ENCODE data around the gene IRF8. TPM values are rescaled to one million over a fixed set of nuclear protein-coding genes. Genes with fewer than 3 reads are reported as not detected.

Gene IRF8
- total and polyA plus RNA-seq, 2 of the 13 experiments (the other 11 are each of a cell fraction or from before 2014, with no cell fraction given): not detected

DNA sequence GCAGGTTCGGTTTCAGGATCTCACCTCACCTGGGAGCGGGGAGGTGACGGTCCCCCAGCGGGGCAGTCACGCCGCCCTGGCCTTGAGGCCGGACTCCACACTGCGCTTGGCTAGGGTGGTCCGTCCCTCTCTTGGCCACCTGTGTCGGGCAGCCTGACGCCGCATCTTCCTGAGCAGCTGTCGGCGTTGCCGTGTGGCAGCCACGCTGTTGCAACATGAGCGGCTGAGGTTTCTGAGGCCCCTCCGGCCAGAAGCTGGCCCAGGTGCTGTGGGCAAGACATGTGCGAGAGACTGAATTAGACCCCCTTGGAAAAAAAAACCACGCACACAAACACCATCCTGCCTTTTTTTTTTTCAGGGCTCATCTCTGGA is 49.2 kb downstream of the IRF8 start:
- POLR2A ChIA-PET: no interaction called here
- Histone ChIP-seq H2AFZ (ENCODE audit: low read length) (no peak overlapping the region), H3K4me3 (replicated peaks in 1 of 3; ENCODE audit: insufficient read depth in 1 of 3, low read depth in 2 of 3, low read length in 3 of 3) (no peak overlapping the region), H3K27me3 (ENCODE audit: control insufficient read depth in 1 of 2, insufficient read depth in 2 of 2, low read length in 2 of 2) (peaks cover 0 to 34% of the 10 kb centered on the region in 2 experiments; a peak in 4 of 5 replicates), H3K27ac (ENCODE audit: extremely low read length, insufficient read depth, low read length) (no peak overlapping the region), H3K4me2 (ENCODE audit: low read depth, low read length) (no peak overlapping the region), H3K4me1 (ENCODE audit: insufficient read depth, low read length) (peaks cover 8% of the 10 kb centered on the region; the same call in 1 of the 2 replicates), H3K36me3 (replicated peaks in 1 of 2; ENCODE audit: control insufficient read depth in 1 of 2, insufficient read depth in 2 of 2, low read length in 2 of 2) (no peaks in the 10 kb centered on the region), H4K20me1 (ENCODE audit: insufficient read depth, low read length) (no peaks in the 10 kb centered on the region), H3K9ac (ENCODE audit: insufficient read depth, low read depth, low read length) (no peak overlapping the region), H3K79me2 (ENCODE audit: insufficient read depth, low read length) (no peaks in the 10 kb centered on the region), H3K9me3 (ENCODE audit: low read length) (no peaks in the 10 kb centered on the region)
- 78% methylated on average over 10 of the region's 20 CpGs for WGBS (ENCODE audit: low lambda C conversion rate)
- ATAC-seq: no peak
- no TSS peak for BruUV-seq (replicated peaks)
- FAIRE-seq: no peak
- intact Hi-C loops (cut with micrococcal nuclease; ENCODE audit: unreplicated experiment): no loop called here
- TF ChIP-seq, protein P1, sequence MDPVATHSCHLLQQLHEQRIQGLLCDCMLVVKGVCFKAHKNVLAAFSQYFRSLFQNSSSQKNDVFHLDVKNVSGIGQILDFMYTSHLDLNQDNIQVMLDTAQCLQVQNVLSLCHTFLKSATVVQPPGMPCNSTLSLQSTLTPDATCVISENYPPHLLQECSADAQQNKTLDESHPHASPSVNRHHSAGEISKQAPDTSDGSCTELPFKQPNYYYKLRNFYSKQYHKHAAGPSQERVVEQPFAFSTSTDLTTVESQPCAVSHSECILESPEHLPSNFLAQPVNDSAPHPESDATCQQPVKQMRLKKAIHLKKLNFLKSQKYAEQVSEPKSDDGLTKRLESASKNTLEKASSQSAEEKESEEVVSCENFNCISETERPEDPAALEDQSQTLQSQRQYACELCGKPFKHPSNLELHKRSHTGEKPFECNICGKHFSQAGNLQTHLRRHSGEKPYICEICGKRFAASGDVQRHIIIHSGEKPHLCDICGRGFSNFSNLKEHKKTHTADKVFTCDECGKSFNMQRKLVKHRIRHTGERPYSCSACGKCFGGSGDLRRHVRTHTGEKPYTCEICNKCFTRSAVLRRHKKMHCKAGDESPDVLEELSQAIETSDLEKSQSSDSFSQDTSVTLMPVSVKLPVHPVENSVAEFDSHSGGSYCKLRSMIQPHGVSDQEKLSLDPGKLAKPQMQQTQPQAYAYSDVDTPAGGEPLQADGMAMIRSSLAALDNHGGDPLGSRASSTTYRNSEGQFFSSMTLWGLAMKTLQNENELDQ (CRISPR knock-in tag; IDR thresholded peaks at IDR 0.05; ENCODE audit: borderline replicate concordance): no peak
- TF ChIP-seq CBFB (CRISPR knock-in tag; IDR thresholded peaks at IDR 0.05): no peak
- TF ChIP-seq MAFG (CRISPR knock-in tag; IDR thresholded peaks at IDR 0.05): no peak
- TF ChIP-seq ZNF383 (CRISPR knock-in tag; IDR thresholded peaks at IDR 0.05; ENCODE audit: borderline replicate concordance): no peak
- TF ChIP-seq MAFK (conservative IDR thresholded peaks at IDR 0.05 in 1 of 2, IDR thresholded peaks at IDR 0.05 in 1 of 2; ENCODE audit: low read length in 2 of 2): no peak
- in situ Hi-C loops (cut with HindIII; ENCODE audit: extremely low pct_ligation_motif_present, low pct_unique_long_range_greater_than_20kb): no loop called here
- CTCF ChIA-PET (ENCODE audit: low intra/inter-chr PET ratio, low total read pairs): no interaction called here
- no peak for DNase-seq (ENCODE audit: low spot score)

GRCh38 chr16:85948616-85949265 is 49.8 kb downstream of the IRF8 start:
- in situ Hi-C loops (cut with HindIII; ENCODE audit: extremely low pct_ligation_motif_present, low pct_unique_long_range_greater_than_20kb): no loop called here
- FAIRE-seq (no peak), DNase-seq (ENCODE audit: low spot score) (no peak), ATAC-seq (no peak)
- Histone ChIP-seq H3K9me3 (ENCODE audit: low read length) (no peaks in the 10 kb centered on the region), H3K4me3 (replicated peaks in 1 of 3; ENCODE audit: insufficient read depth in 1 of 3, low read depth in 2 of 3, low read length in 3 of 3) (no peak overlapping the region), H3K36me3 (replicated peaks in 1 of 2; ENCODE audit: control insufficient read depth in 1 of 2, insufficient read depth in 2 of 2, low read length in 2 of 2) (no peaks in the 10 kb centered on the region), H3K27ac (ENCODE audit: extremely low read length, insufficient read depth, low read length) (no peak overlapping the region), H4K20me1 (ENCODE audit: insufficient read depth, low read length) (no peaks in the 10 kb centered on the region), H2AFZ (ENCODE audit: low read length) (no peak overlapping the region), H3K9ac (ENCODE audit: insufficient read depth, low read depth, low read length) (no peak overlapping the region), H3K27me3 (ENCODE audit: control insufficient read depth in 1 of 2, insufficient read depth in 2 of 2, low read length in 2 of 2) (peaks cover 0 to 40% of the 10 kb centered on the region in 2 experiments; a peak in 4 of 5 replicates), H3K4me1 (ENCODE audit: insufficient read depth, low read length) (peaks cover 8% of the 10 kb centered on the region; the same call in 1 of the 2 replicates), H3K79me2 (ENCODE audit: insufficient read depth, low read length) (no peaks in the 10 kb centered on the region), H3K4me2 (ENCODE audit: low read depth, low read length) (no peak overlapping the region)
- no TSS peak for BruUV-seq (replicated peaks)
- ChIA-PET POLR2A (no interaction called here), CTCF (ENCODE audit: low intra/inter-chr PET ratio, low total read pairs) (no interaction called here)
- intact Hi-C loops (cut with micrococcal nuclease; ENCODE audit: unreplicated experiment): no loop called here
- WGBS (ENCODE audit: low lambda C conversion rate): 36% methylated on average over 14 of the region's 14 CpGs
- TF ChIP-seq PCBP1 (IDR thresholded peaks at IDR 0.05; ENCODE audit: borderline replicate concordance, low read depth, low read length) (no peak), REPIN1 (CRISPR knock-in tag; IDR thresholded peaks at IDR 0.05; ENCODE audit: borderline replicate concordance, low read depth) (no peak), GPN1 (CRISPR knock-in tag; IDR thresholded peaks at IDR 0.05; ENCODE audit: borderline replicate concordance) (no peak), ZNF557 (CRISPR knock-in tag; IDR thresholded peaks at IDR 0.05) (no peak), ZNF296 (CRISPR knock-in tag; conservative IDR thresholded peaks at IDR 0.05) (no peak), ZNF598 (CRISPR knock-in tag; IDR thresholded peaks at IDR 0.05; ENCODE audit: borderline replicate concordance) (no peak), POGZ (CRISPR knock-in tag; IDR thresholded peaks at IDR 0.05) (no peak), ZNF577 (CRISPR knock-in tag; IDR thresholded peaks at IDR 0.05; ENCODE audit: borderline replicate concordance, low read depth) (no peak), MBNL3 (CRISPR knock-in tag; conservative IDR thresholded peaks at IDR 0.05) (no peak), ZNF335 (CRISPR knock-in tag; IDR thresholded peaks at IDR 0.05) (no peak), MEF2D (CRISPR knock-in tag; IDR thresholded peaks at IDR 0.05) (no peak), ZNF234 (CRISPR knock-in tag; conservative IDR thresholded peaks at IDR 0.05) (no peak), ZNF619 (CRISPR knock-in tag; IDR thresholded peaks at IDR 0.05) (no peak)

Measured in HepG2 (cell line).